Esophagus squamous epithelium (tissue), 5 donors: ENCODE results near the gene OAT. TPM values are rescaled to one million over a fixed set of nuclear protein-coding genes. Genes with fewer than 3 reads are reported as not detected.

Experiments used
- DNase-seq: peaks from one replicate; lab custom pipeline; 2025; lab: John Stamatoyannopoulos, UW
- H3K27ac ChIP-seq, 4 donors: fragments of 200-600 bp; sonication (generic); one replicate each; pipeline ENCODE4 v1.5.1; 2016 to 2019; ENCODE audit warnings: mild to moderate bottlenecking in 1 of 4
- H3K27me3 ChIP-seq, 4 donors: fragments of 200-600 bp; sonication (generic); 1 replicate in 3 of 4; 2 replicates in 1 of 4; pipeline versions ENCODE4 v1.5.1 to v1.6.0; 2017 to 2021; ENCODE audit warnings: antibody characterized with exemption in 1 of 4
- H3K36me3 ChIP-seq, 3 donors: fragments of 200-600 bp; sonication (generic); one replicate each; pipeline ENCODE4 v1.5.1; 2016 to 2019
- H3K4me1 ChIP-seq, 3 donors: fragments of 200-600 bp; sonication (generic); one replicate each; pipeline ENCODE4 v1.5.1; 2017 to 2019
- H3K4me3 ChIP-seq, 4 donors: fragments of 200-600 bp; sonication (generic); 1 replicate in 3 of 4; 2 replicates in 1 of 4; pipeline ENCODE4 v1.5.1; 2016 to 2019; ENCODE audit warnings: mild to moderate bottlenecking in 2 of 4, moderate library complexity in 1 of 4
- H3K9me3 ChIP-seq, 3 donors: fragments of 200-600 bp; sonication (generic); one replicate each; pipeline ENCODE4 v1.5.1; 2016 to 2019
- POLR2A ChIP-seq, 4 donors: fragments of 450-650 bp; IDR thresholded peaks; one replicate each; pipeline ENCODE4 v1.6.1; 2017; ENCODE audit warnings: antibody characterized with exemption in 4 of 4, mild to moderate bottlenecking in 4 of 4, moderate library complexity in 3 of 4
- WGBS, 2 donors: methylation state at CpG; one replicate each; pipeline ENCODE4 v1.1.5; 2018; 5-methylcytosine and 5-hydroxymethylcytosine counted together
- intact Hi-C: fragments of 100-400 bp; cut with DNase I; formaldehyde crosslinking; loops from one replicate; pipeline ENCODE4 v1.15.0; 2022
- total RNA-seq, 4 donors: library from RNA; depleted of rRNA; stranded (reverse); fragments of >200 nt; gene quantifications; one replicate each; pipeline ENCODE4 v1.1.0, GENCODE V29; 2016
- TF ChIP-seq, protein P1 (sequence below), 6 experiments: fragments of 450-650 bp in 4 of 6; fragments of 200-600 bp in 2 of 6; sonication (generic) in 2 of 6; IDR thresholded peaks; one replicate each; pipeline ENCODE4 v1.5.1; 2016 to 2019; ENCODE audit warnings: antibody characterized with exemption in 6 of 6, mild to moderate bottlenecking in 4 of 6, moderate library complexity in 4 of 6
- donor health status: DM: yes; HTN: yes; CAD: no.

Gene OAT
- total RNA-seq, 4 donors from 2014 or later: 101 to 194 (median 131) TPM

DNA sequence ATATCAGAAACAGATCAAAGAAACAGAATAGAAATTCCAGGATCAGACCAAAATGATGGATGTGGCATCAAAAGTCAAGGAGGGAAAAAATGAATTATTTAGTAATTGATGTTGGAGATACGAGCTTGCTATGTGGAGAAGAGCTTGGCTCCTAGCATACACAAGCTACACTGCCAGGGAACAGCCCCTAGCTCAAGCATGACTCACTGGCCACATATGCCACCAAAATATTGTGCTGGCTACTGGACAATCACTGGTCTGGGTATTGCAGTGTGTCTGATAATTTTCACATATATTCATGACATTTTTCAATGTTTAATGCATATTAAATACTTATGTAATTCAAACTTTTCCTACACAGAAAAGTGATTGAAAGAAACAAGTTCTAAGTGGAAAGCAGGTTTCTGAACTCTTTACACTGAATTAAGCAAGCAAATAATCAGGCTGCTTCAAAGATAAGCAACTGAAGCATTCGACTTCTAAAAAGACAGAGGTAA lies 59.3 kb downstream of the OAT start:
- Histone ChIP-seq H3K9me3 (peaks cover 0 to 9% (median 0%) of the 10 kb centered on the region in 3 donors), H3K4me1 (peaks cover 0 to 37% (median 6%) of the 10 kb centered on the region in 3 donors), H3K27ac (no peak overlapping the region), H3K36me3 (no peaks in the 10 kb centered on the region), H3K4me3 (no peak overlapping the region), H3K27me3 (peaks cover 0 to 20% (median 0%) of the 10 kb centered on the region in 4 donors)
- no peak for TF ChIP-seq POLR2A (IDR thresholded peaks at IDR 0.05)
- TF ChIP-seq, protein P1, sequence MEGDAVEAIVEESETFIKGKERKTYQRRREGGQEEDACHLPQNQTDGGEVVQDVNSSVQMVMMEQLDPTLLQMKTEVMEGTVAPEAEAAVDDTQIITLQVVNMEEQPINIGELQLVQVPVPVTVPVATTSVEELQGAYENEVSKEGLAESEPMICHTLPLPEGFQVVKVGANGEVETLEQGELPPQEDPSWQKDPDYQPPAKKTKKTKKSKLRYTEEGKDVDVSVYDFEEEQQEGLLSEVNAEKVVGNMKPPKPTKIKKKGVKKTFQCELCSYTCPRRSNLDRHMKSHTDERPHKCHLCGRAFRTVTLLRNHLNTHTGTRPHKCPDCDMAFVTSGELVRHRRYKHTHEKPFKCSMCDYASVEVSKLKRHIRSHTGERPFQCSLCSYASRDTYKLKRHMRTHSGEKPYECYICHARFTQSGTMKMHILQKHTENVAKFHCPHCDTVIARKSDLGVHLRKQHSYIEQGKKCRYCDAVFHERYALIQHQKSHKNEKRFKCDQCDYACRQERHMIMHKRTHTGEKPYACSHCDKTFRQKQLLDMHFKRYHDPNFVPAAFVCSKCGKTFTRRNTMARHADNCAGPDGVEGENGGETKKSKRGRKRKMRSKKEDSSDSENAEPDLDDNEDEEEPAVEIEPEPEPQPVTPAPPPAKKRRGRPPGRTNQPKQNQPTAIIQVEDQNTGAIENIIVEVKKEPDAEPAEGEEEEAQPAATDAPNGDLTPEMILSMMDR (IDR thresholded peaks at IDR 0.05): no peak
- WGBS, 2 donors: 70 to 83% methylated on average over 2 of the region's 2 CpGs
- intact Hi-C loops: no loop called here
- DNase-seq: no peak

DNA sequence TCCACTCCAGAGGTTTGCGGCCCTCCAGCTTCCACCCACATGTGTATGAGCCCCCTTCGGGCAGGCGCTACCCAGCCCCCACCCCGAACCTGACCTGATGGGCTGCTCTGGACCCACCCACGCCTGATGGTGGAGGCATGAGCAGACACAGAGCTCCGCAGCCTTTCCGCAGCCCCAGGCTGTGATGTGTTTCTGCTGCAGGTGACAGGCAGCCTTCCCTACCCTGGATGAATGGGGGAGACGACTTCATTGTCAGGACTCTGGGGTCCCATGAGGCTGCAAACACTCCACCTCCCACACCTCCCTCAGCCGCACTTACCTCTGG lies 61.2 kb downstream of the OAT start:
- no peaks in the 10 kb centered on the region for H3K36me3 ChIP-seq
- peaks cover 0 to 9% (median 0%) of the 10 kb centered on the region in 3 donors for H3K9me3 ChIP-seq
- H3K4me1 ChIP-seq: peaks cover 0 to 42% (median 6%) of the 10 kb centered on the region in 3 donors
- peak overlapping the region in 3 of 4 donors; percentile 39 to 75 (median 70) for H3K27ac ChIP-seq
- DNase-seq: no peak
- intact Hi-C loops: no loop called here
- peaks cover 0 to 34% (median 0%) of the 10 kb centered on the region in 4 donors for H3K27me3 ChIP-seq
- 20 to 34% methylated on average over 5 to 7 of the region's 9 CpGs for WGBS, 2 donors
- H3K4me3 ChIP-seq: no peak overlapping the region
- TF ChIP-seq, protein P1 (IDR thresholded peaks at IDR 0.05): no peak
- TF ChIP-seq POLR2A (IDR thresholded peaks at IDR 0.05): no peak

DNA sequence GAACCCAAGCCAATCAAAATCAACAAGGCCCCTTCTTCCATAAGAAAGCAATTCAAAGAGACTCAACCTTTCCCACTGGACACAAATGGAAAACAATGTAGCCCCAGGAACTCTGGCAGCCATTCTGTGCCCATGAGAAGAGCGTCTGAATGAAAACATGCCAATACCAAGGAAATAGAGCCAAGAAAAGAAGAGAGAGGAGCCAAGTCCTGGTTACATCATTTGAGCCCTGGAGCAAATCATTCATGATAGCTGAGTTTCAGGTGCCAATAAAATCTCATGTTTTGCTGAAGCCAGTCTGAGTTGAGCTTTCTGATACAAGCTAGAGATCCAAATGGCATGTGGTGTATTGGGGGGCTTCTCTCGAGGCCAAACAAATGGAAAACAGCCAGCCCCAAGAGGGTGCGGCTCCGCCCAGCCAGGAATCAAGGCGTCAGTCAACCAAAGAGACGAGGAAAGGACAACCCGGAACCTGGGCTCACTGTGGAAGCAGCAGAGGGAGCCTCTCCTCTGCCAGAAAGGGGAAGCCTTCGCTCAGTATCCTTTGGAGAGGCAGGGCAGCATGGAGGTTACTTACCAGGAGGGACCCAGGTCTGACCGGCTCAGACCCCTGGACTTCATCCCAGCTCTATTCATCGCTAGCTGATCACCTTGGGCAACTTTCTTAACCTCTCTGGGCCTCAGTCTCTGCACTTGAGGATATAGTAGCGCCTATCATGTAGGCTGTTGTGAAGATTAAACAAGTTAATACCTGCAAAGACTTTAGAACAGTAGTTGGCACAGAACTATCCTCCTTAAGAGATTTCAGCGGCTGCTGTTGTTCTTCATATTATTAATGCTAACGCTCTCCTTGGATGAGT lies 61.8 kb downstream of the OAT start:
- H3K27me3 ChIP-seq: peaks cover 0 to 28% (median 0%) of the 10 kb centered on the region in 4 donors
- H3K4me1 ChIP-seq: peaks cover 0 to 42% (median 6%) of the 10 kb centered on the region in 3 donors
- DNase-seq: no peak
- peaks cover 0 to 9% (median 0%) of the 10 kb centered on the region in 3 donors for H3K9me3 ChIP-seq
- intact Hi-C loops: no loop called here
- no peak overlapping the region for H3K4me3 ChIP-seq
- TF ChIP-seq, protein P1 (IDR thresholded peaks at IDR 0.05): no peak
- no peak for TF ChIP-seq POLR2A (IDR thresholded peaks at IDR 0.05)
- H3K27ac ChIP-seq: peak overlapping the region; percentile 39 to 75 (median 67)
- 50 to 56% methylated on average over 6 to 12 of the region's 13 CpGs for WGBS, 2 donors
- H3K36me3 ChIP-seq: no peaks in the 10 kb centered on the region

DNA sequence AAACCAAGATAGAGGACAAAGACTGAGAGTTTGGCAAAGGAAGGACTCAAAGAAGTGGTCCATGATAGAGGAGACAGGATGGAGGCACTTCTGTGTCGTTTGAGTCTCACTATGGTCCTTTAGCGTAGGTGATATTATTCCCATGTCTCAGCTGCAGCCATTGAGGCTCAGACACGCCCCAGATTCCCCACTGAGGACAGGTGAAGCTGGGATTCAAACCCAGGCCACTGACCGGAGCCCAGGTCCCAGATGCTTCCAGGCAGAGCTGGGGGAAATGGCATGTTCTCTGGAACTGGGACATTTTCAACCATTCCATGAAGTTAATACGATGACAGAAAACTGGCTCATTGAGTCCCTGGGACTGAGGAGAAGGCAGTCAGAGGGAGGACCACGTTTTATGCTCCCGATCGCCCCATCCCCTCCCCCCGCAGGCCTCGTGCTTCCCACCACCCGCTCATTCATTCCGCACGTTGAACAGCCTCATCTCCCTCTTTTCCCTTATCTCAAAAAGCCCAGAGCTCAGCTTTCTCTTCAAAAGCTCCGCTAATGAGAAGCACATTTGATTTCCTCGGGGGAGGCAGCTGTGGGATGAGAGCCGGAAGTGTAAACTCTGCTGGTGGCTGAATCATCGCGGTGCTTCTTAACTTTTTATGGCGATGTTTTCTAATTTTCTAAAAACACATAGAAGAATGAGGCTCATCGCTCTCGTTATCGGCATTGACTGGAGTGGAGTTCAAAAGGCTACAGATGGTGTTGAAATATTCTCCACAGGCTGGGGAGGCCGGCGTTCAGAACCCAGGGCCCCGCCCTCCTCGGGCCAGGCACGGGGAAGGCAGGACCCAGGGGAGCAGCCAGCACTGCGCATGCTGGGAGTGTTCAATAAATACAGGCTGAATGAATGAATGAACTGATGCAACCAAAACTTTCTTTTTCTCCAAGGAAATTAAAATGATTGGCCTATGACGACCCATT lies 64.0 kb downstream of the OAT start:
- Histone ChIP-seq H3K27ac (peak overlapping the region in 3 of 4 donors; percentile 19 to 45 (median 37)), H3K36me3 (no peaks in the 10 kb centered on the region), H3K9me3 (peaks cover 0 to 6% (median 0%) of the 10 kb centered on the region in 3 donors), H3K4me3 (peak overlapping the region in 3 of 4 donors; percentile 29 to 57 (median 30)), H3K27me3 (peaks cover 0 to 33% (median 0%) of the 10 kb centered on the region in 4 donors), H3K4me1 (peaks cover 0 to 42% (median 6%) of the 10 kb centered on the region in 3 donors)
- no peak for TF ChIP-seq POLR2A (IDR thresholded peaks at IDR 0.05)
- TF ChIP-seq, protein P1 (IDR thresholded peaks at IDR 0.05): no peak
- intact Hi-C loops: no loop called here
- whole genome bisulfite sequencing, 2 donors: 25% methylated on average over 26 to 29 of the region's 29 CpGs
- DNase-seq: no peak
